HAP-1 (cell line): ENCODE measurements around the gene GNG11.

Source experiments
- DNase-seq, 2 experiments: peaks; one replicate each; pipeline ENCODE4 v3.0.0-alpha.2; 2016 to 2020; ENCODE audit warnings: low spot score in 2 of 2
- H3K27me3 ChIP-seq: fragments of 250-450 bp; sonication (Bioruptor Pico); 2 replicates; pipeline ENCODE4 v1.5.1; 2020; ENCODE audit warnings: low read depth, mild to moderate bottlenecking, moderate library complexity
- H3K36me3 ChIP-seq: fragments of 250-450 bp; sonication (Bioruptor Pico); replicated peaks from 2 replicates; pipeline ENCODE4 v1.5.1; 2020; ENCODE audit warnings: mild to moderate bottlenecking
- H3K4me1 ChIP-seq: fragments of 250-450 bp; sonication (Bioruptor Pico); 2 replicates; pipeline ENCODE4 v1.5.1; 2020; ENCODE audit warnings: mild to moderate bottlenecking
- H3K4me3 ChIP-seq: fragments of 250-450 bp; sonication (Bioruptor Pico); 2 replicates; pipeline ENCODE4 v1.5.1; 2020; ENCODE audit warnings: mild to moderate bottlenecking, moderate library complexity
- H3K9me3 ChIP-seq: fragments of 250-450 bp; sonication (Bioruptor Pico); 2 replicates; pipeline ENCODE4 v1.5.1; 2020; ENCODE audit warnings: mild to moderate bottlenecking, moderate library complexity
- in situ Hi-C: fragments of 300-500 bp; cut with MboI; formaldehyde crosslinking; loops from 3 replicates; pipeline ENCODE4 v1.14.3; 2020; ENCODE audit warnings: low sequenced_read_pairs, inconsistent platforms, mixed read lengths

GNG11 gene

DNA sequence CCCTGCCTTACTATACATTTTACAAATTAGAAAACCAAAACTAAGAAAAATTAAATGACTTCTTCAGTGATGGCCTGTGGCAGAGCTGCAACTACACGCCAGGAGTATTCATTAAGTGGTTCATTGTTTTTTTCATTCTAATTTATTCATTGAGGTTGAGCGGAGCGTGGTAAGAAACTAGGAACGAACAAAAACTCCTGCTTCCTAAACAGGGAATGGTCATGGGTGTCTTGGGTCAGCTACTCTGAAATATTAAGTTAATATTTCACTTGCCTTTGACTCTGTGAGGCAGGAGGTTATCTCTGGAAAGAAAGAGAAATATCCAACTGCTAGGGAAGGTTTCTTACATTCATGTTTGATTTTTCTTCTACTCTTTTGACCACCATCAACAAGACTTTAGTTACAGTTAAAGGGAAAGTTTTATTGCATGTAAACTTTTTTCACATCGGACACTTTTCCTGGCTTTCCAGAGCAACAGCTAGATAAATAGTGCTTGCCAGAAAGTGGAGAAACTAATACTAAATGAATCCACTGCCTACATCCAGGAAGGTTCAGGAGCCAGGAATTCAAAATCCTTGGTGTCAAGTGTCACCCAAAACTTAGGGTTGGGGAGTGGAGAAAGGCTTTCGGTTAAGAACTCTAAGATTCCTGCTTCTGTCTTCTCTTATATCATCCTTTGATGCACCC, 896 bp upstream of the GNG11 start:
- Histone ChIP-seq H3K4me3 (no peak overlapping the region), H3K27me3 (no peaks in the 10 kb centered on the region), H3K9me3 (no peaks in the 10 kb centered on the region), H3K4me1 (peaks cover 6% of the 10 kb centered on the region; the same call in 1 of the 2 replicates), H3K36me3 (no peaks in the 10 kb centered on the region)
- DNase-seq: no peak
- in situ Hi-C loops: no loop called here

DNA sequence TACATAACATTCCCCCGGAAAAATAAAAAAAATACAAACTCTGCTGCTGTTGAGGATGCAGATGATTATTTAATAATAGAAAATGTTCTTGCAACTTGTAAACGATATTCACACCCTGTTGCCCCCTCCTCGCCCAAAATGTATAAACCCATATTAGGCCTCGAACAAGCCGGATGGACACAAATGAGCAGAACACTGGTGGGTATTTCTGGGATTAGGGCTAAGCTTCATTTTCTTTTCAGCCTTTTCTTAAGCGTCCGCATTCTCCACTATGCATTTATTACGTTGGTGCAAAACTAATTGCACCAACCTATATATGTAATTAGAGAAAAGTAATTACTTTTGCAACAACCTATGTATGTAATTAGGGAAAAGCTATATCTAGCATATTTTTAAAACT, 349 bp upstream of the GNG11 start:
- in situ Hi-C loops: no loop called here
- H3K9me3 ChIP-seq: no peaks in the 10 kb centered on the region
- peaks cover 6% of the 10 kb centered on the region; the same call in 1 of the 2 replicates for H3K4me1 ChIP-seq
- no peaks in the 10 kb centered on the region for H3K27me3 ChIP-seq
- no peak overlapping the region; the same call in 1 of the 2 replicates for H3K4me3 ChIP-seq
- DNase-seq: no peak
- no peaks in the 10 kb centered on the region for H3K36me3 ChIP-seq

DNA sequence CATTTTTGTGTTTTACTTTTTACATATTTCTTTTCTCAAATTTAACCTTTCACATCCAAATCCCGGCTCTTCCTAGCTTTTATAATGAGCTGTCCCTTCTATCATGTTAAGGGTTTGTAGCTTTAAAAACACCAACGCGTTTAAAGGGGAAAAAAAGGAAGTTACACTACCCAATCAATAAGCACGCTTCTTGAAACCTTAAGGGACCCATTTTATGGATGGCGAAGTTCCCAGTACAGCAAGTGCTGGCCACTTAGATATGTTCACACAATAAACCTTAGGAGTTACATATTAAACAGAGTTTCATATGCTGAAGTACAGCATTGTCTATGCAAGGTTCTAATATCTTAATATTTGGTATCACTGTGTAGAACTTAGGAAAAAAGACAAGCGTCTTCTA, 1.8 kb downstream of the GNG11 start:
- no peak overlapping the region for H3K4me3 ChIP-seq

DNA sequence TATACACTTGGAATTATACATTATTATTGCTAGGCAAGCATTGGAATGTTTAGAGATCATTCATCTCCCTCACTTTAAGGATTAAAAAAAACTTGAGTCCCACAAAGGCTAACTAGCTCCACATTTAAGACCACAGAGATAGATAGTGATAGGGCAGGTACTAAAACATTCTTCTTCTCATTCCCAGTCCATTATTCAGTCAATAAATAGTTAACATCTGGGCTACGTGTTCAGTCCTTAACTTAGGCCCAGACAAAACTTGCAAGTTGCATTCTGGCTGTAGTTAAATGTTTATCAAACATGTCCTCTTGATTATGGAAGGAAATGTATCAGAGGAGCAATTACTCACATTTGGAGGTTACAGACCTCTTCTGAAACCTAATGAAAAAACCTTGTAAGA, 2.4 kb downstream of the GNG11 start:
- H3K4me1 ChIP-seq: peaks cover 6% of the 10 kb centered on the region; the same call in 1 of the 2 replicates
- DNase-seq: no peak
- in situ Hi-C loops: no loop called here
- H3K9me3 ChIP-seq: no peaks in the 10 kb centered on the region
- no peaks in the 10 kb centered on the region for H3K36me3 ChIP-seq
- H3K4me3 ChIP-seq: no peak overlapping the region
- no peaks in the 10 kb centered on the region for H3K27me3 ChIP-seq

More for the DNA sequence above, 1.8 kb downstream of the GNG11 start:
- in situ Hi-C loops: no loop called here
- no peaks in the 10 kb centered on the region for H3K27me3 ChIP-seq
- H3K9me3 ChIP-seq: no peaks in the 10 kb centered on the region
- no peak for DNase-seq
- H3K4me1 ChIP-seq: peaks cover 6% of the 10 kb centered on the region; the same call in 1 of the 2 replicates
- no peaks in the 10 kb centered on the region for H3K36me3 ChIP-seq

DNA sequence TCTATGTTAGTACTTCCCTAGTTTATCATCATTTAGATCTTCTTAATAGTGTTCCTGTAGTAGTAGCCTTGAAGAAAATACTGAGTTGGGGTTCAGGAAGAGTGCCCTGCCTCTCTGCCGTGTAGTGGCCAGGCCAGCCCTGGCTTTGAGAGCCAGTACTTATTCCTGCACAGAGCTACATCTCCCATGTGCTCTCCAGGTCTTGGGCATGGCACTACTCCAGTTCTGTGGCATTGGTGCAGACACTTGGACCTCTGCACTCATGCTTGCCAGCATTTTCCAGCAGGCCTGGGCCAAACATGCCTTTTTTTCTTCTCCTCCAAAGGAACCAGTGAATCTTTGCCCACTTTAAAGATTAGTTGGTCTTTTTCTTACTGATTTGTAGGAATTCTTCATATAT, 5.3 kb downstream of the GNG11 start:
- Histone ChIP-seq H3K4me1 (peaks cover 6% of the 10 kb centered on the region; the same call in 1 of the 2 replicates), H3K36me3 (no peaks in the 10 kb centered on the region), H3K4me3 (no peak overlapping the region), H3K27me3 (no peaks in the 10 kb centered on the region), H3K9me3 (no peaks in the 10 kb centered on the region)
- no peak for DNase-seq
- in situ Hi-C loops: no loop called here

DNA sequence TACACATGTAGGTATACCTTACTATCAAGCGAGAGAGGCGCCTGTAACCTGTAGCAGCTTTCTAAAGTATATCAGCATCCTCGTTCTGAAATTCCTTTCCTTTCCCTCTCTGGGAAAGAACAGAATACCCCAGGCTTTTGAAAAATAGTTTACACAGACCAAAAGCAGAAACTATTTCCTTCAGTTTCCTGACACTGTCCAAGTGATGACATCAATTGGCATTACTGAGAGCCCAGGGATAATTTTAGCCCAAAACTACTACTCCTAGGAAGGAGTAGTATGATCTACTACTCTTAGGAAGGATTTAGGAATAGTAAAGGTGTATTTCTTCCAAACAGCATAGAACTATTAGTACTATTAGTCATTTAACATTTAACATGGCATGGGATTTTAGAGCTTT, 6.0 kb downstream of the GNG11 start:
- H3K4me1 ChIP-seq: no peaks in the 10 kb centered on the region
- H3K36me3 ChIP-seq: no peaks in the 10 kb centered on the region
- no peak for DNase-seq
- H3K27me3 ChIP-seq: no peaks in the 10 kb centered on the region
- H3K4me3 ChIP-seq: no peak overlapping the region
- in situ Hi-C loops: no loop called here
- H3K9me3 ChIP-seq: no peaks in the 10 kb centered on the region

DNA sequence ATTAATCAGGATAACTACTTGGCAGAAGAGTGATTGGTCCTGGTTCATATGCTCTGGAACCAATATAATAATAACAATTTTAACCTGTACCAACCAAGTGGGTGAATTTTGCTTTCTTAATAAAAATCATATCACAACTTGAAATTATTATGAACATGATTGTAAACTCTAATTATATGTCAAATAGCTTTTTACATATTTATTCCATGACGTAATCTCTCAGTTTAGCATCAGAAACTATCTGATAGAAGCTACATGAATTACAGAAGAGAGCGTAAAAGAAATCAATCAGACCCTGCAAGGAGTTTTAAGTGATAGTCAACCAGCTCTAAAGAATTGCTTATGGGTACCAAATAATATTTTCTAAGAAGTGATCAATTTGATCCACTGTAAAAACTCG, 10.1 kb downstream of the GNG11 start:
- H3K27me3 ChIP-seq: no peaks in the 10 kb centered on the region
- H3K36me3 ChIP-seq: no peaks in the 10 kb centered on the region
- H3K4me3 ChIP-seq: no peak overlapping the region
- no peaks in the 10 kb centered on the region for H3K9me3 ChIP-seq
- no peak for DNase-seq
- H3K4me1 ChIP-seq: no peaks in the 10 kb centered on the region
- in situ Hi-C loops: no loop called here

DNA sequence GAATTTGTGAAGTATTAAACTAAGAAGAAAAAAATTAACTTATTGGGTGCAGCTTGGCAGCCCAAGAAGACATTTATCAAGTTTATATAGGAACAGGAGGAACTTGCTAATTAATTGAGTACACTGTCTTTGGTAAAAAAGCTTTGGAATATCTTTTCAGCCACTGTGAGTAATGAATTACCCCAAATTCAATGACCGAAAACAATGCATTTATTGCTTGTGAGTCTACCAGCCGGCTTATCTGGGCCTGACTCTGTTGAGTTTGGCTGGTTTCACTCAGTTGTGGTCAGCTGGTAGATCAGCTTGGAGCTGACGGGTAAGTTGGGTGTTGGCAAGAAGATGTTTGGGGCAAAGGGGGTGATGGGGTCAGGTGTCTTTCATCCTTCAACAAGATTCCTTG, 11.6 kb downstream of the GNG11 start:
- in situ Hi-C loops: no loop called here
- no peak overlapping the region for H3K4me3 ChIP-seq
- H3K27me3 ChIP-seq: no peaks in the 10 kb centered on the region
- no peak for DNase-seq
- no peaks in the 10 kb centered on the region for H3K36me3 ChIP-seq
- no peaks in the 10 kb centered on the region for H3K9me3 ChIP-seq
- no peaks in the 10 kb centered on the region for H3K4me1 ChIP-seq

DNA sequence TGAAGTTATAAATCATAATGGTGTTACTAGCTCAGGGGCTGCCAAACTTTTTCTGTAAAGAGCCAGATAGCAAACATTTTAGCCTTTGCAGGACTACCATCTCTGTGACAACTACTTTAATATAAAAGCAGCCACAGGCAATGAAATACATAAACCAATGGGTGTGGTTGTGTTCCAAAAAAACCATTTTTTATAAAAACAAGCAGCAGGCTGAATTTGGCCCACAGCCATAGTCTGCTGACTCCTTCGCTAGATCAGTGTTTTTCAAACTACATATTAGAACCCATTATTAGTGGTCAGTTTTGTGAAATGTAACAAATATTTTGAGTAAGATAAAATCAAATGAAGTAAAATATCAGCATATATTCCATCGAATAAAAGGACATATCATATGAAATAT, 13.6 kb downstream of the GNG11 start:
- H3K4me3 ChIP-seq: no peak overlapping the region
- no peak for DNase-seq
- in situ Hi-C loops: no loop called here
- no peaks in the 10 kb centered on the region for H3K4me1 ChIP-seq
- no peaks in the 10 kb centered on the region for H3K36me3 ChIP-seq
- H3K27me3 ChIP-seq: no peaks in the 10 kb centered on the region
- no peaks in the 10 kb centered on the region for H3K9me3 ChIP-seq

DNA sequence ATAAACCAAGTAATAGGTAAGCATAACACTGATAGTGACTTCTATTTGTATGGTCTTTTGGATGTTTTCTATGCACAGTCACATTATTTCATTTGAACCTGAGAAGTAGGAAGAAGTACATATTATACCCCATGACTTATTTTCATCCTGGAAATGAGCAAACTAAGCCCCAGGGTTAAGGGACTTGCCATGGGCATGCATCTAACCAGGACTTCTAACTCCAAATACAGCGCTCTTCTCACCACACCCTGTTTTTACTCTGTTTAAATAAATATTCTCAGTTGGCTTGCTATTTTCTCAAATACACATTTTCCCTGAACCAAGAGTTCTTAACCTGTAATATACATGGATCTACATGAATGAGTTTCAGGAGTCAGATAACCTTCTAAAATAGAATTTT, 16.3 kb downstream of the GNG11 start:
- in situ Hi-C loops: no loop called here
- no peak for DNase-seq
- H3K36me3 ChIP-seq: no peaks in the 10 kb centered on the region
- no peaks in the 10 kb centered on the region for H3K9me3 ChIP-seq
- H3K4me1 ChIP-seq: no peaks in the 10 kb centered on the region
- H3K27me3 ChIP-seq: no peaks in the 10 kb centered on the region
- H3K4me3 ChIP-seq: no peak overlapping the region

DNA sequence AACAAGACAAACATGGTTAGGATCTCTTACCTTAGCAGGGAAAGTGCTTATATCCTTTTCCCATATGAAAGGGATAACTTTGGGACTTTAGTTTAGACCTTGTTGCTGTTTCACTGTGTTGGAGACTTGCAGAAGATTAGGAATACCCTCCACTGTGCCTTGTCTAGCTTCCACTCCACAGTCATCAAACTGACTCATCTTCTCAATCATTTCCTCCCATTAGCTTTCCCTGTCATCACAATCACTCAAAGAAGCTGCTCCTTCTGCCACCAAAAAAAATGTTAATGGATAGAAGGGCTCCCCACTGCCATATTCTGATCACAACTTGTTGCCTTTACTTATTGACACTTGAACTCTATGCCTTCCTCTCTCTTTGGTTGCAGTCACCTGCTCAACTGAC, 16.8 kb downstream of the GNG11 start:
- no peaks in the 10 kb centered on the region for H3K36me3 ChIP-seq
- in situ Hi-C loops: no loop called here

DNA sequence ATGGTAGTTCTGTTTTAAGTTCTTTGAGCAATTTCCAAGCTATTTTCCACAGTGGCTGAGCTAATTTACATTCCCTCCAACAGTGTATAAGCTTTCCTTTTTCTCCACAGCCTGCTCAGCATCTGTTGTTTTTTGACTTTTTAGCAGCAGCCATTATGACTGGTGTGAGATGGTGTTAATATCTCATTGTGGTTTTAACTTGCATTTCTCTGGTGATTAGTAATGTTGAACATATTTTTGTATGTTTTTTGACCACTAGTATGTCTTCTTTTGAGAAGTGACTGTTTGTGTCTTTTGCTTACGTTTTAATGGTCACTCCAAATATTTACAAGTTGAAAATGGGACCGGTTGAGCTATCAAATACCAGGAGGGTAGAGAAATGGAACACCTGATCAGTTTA, 20.4 kb downstream of the GNG11 start:
- in situ Hi-C loops: no loop called here
- H3K9me3 ChIP-seq: no peaks in the 10 kb centered on the region
- no peak overlapping the region for H3K4me3 ChIP-seq
- no peak for DNase-seq
- no peaks in the 10 kb centered on the region for H3K27me3 ChIP-seq
- no peaks in the 10 kb centered on the region for H3K4me1 ChIP-seq
- no peaks in the 10 kb centered on the region for H3K36me3 ChIP-seq

More for the DNA sequence above, 16.8 kb downstream of the GNG11 start:
- DNase-seq: no peak
- H3K9me3 ChIP-seq: no peaks in the 10 kb centered on the region
- H3K4me1 ChIP-seq: no peaks in the 10 kb centered on the region
- no peaks in the 10 kb centered on the region for H3K27me3 ChIP-seq
- H3K4me3 ChIP-seq: no peak overlapping the region

DNA sequence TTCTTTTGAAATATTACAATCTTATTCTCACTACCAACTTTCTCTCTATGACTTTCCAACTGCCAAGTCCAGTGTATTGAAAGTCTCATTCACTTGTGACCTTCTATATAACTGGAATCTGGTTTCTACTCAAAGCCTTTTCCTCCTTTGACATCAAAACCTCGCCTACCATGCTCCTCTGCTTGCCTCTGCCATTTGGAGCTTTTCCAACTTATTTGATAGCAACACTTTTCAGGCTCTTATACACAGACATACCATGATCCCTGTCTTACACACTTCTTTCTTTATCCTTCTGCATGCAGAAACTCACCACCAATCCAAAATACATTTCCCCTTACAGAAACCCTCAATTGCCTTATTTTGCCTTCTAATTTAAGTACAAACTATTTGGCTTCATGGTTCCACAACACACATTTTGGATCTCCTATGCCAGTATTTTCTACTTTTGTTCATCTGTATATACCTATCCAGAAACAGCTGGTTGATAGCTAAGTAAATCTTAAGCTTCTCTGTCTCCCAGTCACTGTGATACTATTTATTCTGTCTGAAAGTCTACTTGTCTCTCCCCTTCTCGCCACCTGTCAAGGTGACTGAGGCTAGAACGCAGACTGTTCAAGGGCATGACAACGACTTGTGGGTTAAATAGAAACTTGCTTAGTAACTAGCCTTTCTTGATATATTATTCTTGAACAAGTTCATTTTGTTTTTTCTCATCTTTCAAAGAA, 22.4 kb downstream of the GNG11 start:
- no peak for DNase-seq
- in situ Hi-C loops: no loop called here
- Histone ChIP-seq H3K9me3 (no peaks in the 10 kb centered on the region), H3K27me3 (no peaks in the 10 kb centered on the region), H3K4me1 (no peaks in the 10 kb centered on the region), H3K36me3 (no peaks in the 10 kb centered on the region), H3K4me3 (no peak overlapping the region)

DNA sequence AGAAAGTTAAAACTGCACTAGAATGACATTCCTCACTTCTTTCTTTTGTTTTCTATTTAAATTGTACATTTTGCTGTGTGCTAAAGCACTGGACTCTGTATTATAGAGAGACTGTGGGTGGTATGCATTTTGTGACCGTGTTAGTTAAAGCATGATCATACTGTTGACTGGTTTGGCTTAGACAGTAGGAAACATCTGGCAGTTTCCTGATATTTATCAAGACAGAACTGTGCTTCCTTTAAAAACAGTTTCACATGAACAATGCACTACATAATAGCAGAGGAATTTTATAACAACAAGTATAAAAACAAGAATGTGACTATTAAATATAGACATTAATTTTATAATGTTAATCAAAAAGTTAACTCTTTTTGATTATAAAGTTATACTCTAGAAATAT, 23.1 kb downstream of the GNG11 start:
- H3K4me1 ChIP-seq: no peaks in the 10 kb centered on the region
- H3K36me3 ChIP-seq: no peaks in the 10 kb centered on the region
- no peak for DNase-seq
- H3K27me3 ChIP-seq: no peaks in the 10 kb centered on the region
- no peak overlapping the region for H3K4me3 ChIP-seq
- in situ Hi-C loops: no loop called here
- no peaks in the 10 kb centered on the region for H3K9me3 ChIP-seq
